H1 (cell line): Measurements from ENCODE around the gene VNN1. TPM values are rescaled to one million over a fixed set of nuclear protein-coding genes. Genes with fewer than 3 reads are reported as not detected.

Experiments used
- CTCF ChIA-PET: fragments of 300-600 bp; sonication (Branson Sonifier 250); formaldehyde crosslinking; loops from one replicate; lab custom pipeline; 2021; ENCODE audit not compliant: partially characterized antibody; lab: Charles Lee
- POLR2A ChIA-PET: fragments of 300-600 bp; sonication (Branson Sonifier 250); formaldehyde crosslinking; loops from one replicate; lab custom pipeline; 2021; ENCODE audit warnings: inconsistent platforms; ENCODE audit not compliant: partially characterized antibody; lab: Charles Lee
- DNase-seq, 2 experiments: peaks; one replicate each; pipeline versions ENCODE4 v3.0.0 to v3.0.0-alpha.2; 2010 to 2022; ENCODE audit warnings: low spot score in 2 of 2, low read depth in 1 of 2, mixed read lengths in 1 of 2
- FAIRE-seq: peaks from 2 replicates; lab custom pipeline; 2011; peaks lifted over from hg19 to GRCh38; lab: Jason Lieb, UNC
- H2AFZ ChIP-seq: 2 replicates; pipeline ENCODE4 v1.8.1; 2012; ENCODE audit warnings: low read length, inconsistent platforms
- H2AK5ac ChIP-seq: 2 replicates; pipeline ENCODE4 v1.6.1; 2013; ENCODE audit warnings: low read depth, low read length
- H2BK120ac ChIP-seq: replicated peaks from 2 replicates; pipeline ENCODE3; 2013; ENCODE audit warnings: low read depth, low read length, inconsistent platforms
- H2BK12ac ChIP-seq: 2 replicates; pipeline ENCODE4 v1.6.1; 2013; ENCODE audit warnings: low read depth, low read length
- H2BK15ac ChIP-seq: 2 replicates; pipeline ENCODE4 v1.6.1; 2013; ENCODE audit warnings: low read length
- H2BK20ac ChIP-seq: 2 replicates; pipeline ENCODE4 v1.6.1; 2013; ENCODE audit warnings: low read length
- H2BK5ac ChIP-seq: 2 replicates; pipeline ENCODE4 v1.6.1; 2013; ENCODE audit warnings: low read depth, low read length
- H3K14ac ChIP-seq: 2 replicates; pipeline ENCODE4 v1.6.1; 2013; ENCODE audit warnings: inconsistent platforms; ENCODE audit not compliant: insufficient read length
- H3K18ac ChIP-seq: 2 replicates; pipeline ENCODE4 v1.6.1; 2013; ENCODE audit warnings: low read length; ENCODE audit errors: extremely low read depth
- H3K23ac ChIP-seq: 2 replicates; pipeline ENCODE4 v1.6.1; 2013; ENCODE audit warnings: inconsistent platforms; ENCODE audit not compliant: insufficient read length
- H3K23me2 ChIP-seq: 2 replicates; pipeline ENCODE4 v1.6.1; 2013; ENCODE audit warnings: low read depth, low read length
- H3K27ac ChIP-seq: 2 replicates; pipeline ENCODE4 v1.6.1; 2011; ENCODE audit warnings: low read depth, low read length, inconsistent platforms
- H3K27me3 ChIP-seq, 4 experiments: replicated peaks in 1 of 4; 1 replicate in 1 of 4; 2 replicates in 3 of 4; pipeline versions ENCODE4 v1.6.1 to v1.8.1; 2011 to 2013; ENCODE audit warnings: low read length in 3 of 4, mild to moderate bottlenecking in 3 of 4, inconsistent platforms in 2 of 4, mixed read lengths in 2 of 4, moderate library complexity in 1 of 4; ENCODE audit not compliant: control insufficient read depth in 3 of 4, insufficient read depth in 3 of 4; ENCODE audit errors: extremely low read depth in 1 of 4
- H3K36me3 ChIP-seq, 4 experiments: 2 replicates each; pipeline versions ENCODE4 v1.6.1 to v1.8.1; 2011 to 2013; ENCODE audit warnings: mild to moderate bottlenecking in 4 of 4, low read length in 3 of 4, moderate library complexity in 2 of 4, control low read depth in 1 of 4, inconsistent platforms in 1 of 4; ENCODE audit not compliant: insufficient read depth in 4 of 4, control insufficient read depth in 2 of 4
- H3K4ac ChIP-seq: replicated peaks from 2 replicates; pipeline ENCODE3; 2013; ENCODE audit warnings: low read length, low read depth, mixed read lengths, inconsistent platforms; ENCODE audit not compliant: insufficient read length
- H3K4me1 ChIP-seq, 4 experiments: replicated peaks in 1 of 4; 1 replicate in 1 of 4; 2 replicates in 3 of 4; pipeline versions ENCODE4 v1.6.1 to v1.8.1; 2011 to 2013; ENCODE audit warnings: low read length in 3 of 4, inconsistent platforms in 2 of 4, mixed read lengths in 1 of 4; ENCODE audit not compliant: insufficient read depth in 4 of 4, control insufficient read depth in 3 of 4
- H3K4me2 ChIP-seq, 2 experiments: 2 replicates each; pipeline versions ENCODE4 v1.6.1 to v1.8.1; 2011 to 2013; ENCODE audit warnings: low read depth in 2 of 2, low read length in 2 of 2, control low read depth in 1 of 2, inconsistent platforms in 1 of 2, mild to moderate bottlenecking in 1 of 2; ENCODE audit not compliant: insufficient read depth in 1 of 2
- H3K4me3 ChIP-seq, 4 experiments: fragments of 200-600, 300-600 bp in 1 of 4; sonication (generic), shearing (Covaris generic), sonication (Bioruptor Twin) in 1 of 4; 2 replicates each; pipeline versions ENCODE4 v1.5.1 to v1.8.1; 2011 to 2016; ENCODE audit warnings: low read length in 4 of 4, low read depth in 3 of 4, control low read depth in 2 of 4, inconsistent platforms in 2 of 4, mild to moderate bottlenecking in 2 of 4, mixed read lengths in 1 of 4, moderate library complexity in 1 of 4; ENCODE audit not compliant: insufficient read depth in 2 of 4; ENCODE audit errors: extremely low read depth in 1 of 4
- H3K56ac ChIP-seq: replicated peaks from 2 replicates; pipeline ENCODE3; 2013; ENCODE audit warnings: low read depth, mild to moderate bottlenecking, mixed read lengths, low read length, inconsistent platforms; ENCODE audit not compliant: insufficient read length
- H3K79me1 ChIP-seq: 2 replicates; pipeline ENCODE4 v1.6.1; 2013; ENCODE audit warnings: low read depth, low read length, control low read depth
- H3K79me2 ChIP-seq, 2 experiments: 2 replicates each; pipeline versions ENCODE4 v1.6.1 to v1.8.1; 2012 to 2013; ENCODE audit warnings: low read length in 2 of 2, mild to moderate bottlenecking in 2 of 2, inconsistent platforms in 1 of 2; ENCODE audit not compliant: insufficient read depth in 2 of 2, control insufficient read depth in 1 of 2
- H3K9ac ChIP-seq, 4 experiments: replicated peaks in 1 of 4; 1 replicate in 1 of 4; 2 replicates in 3 of 4; pipeline versions ENCODE4 v1.6.1 to v1.8.1; 2011 to 2013; ENCODE audit warnings: low read depth in 3 of 4, low read length in 3 of 4, control low read depth in 2 of 4, mild to moderate bottlenecking in 2 of 4, moderate library complexity in 2 of 4, inconsistent platforms in 1 of 4; ENCODE audit errors: extremely low read depth in 1 of 4
- H3K9me3 ChIP-seq, 2 experiments: 2 replicates each; pipeline versions ENCODE4 v1.6.1 to v1.8.1; 2012 to 2013; ENCODE audit warnings: mild to moderate bottlenecking in 2 of 2, moderate library complexity in 2 of 2, control low read depth in 1 of 2, inconsistent platforms in 1 of 2, low read depth in 1 of 2, low read length in 1 of 2, mixed read lengths in 1 of 2; ENCODE audit not compliant: insufficient read depth in 2 of 2
- H4K20me1 ChIP-seq, 2 experiments: replicated peaks in 1 of 2; 2 replicates each; pipeline versions ENCODE3 to v1.8.1; 2011 to 2013; ENCODE audit warnings: inconsistent platforms in 2 of 2, low read length in 2 of 2, mild to moderate bottlenecking in 1 of 2; ENCODE audit not compliant: insufficient read depth in 2 of 2, control insufficient read depth in 1 of 2
- H4K5ac ChIP-seq: 2 replicates; pipeline ENCODE4 v1.6.1; 2013; ENCODE audit warnings: low read length, low read depth, mixed read lengths, inconsistent platforms; ENCODE audit not compliant: insufficient read length
- H4K8ac ChIP-seq: 2 replicates; pipeline ENCODE4 v1.8.0; 2013; ENCODE audit warnings: mild to moderate bottlenecking, moderate library complexity, low read length, inconsistent platforms; ENCODE audit not compliant: insufficient read depth; ENCODE audit errors: extremely low read depth
- H4K91ac ChIP-seq: replicated peaks from 2 replicates; pipeline ENCODE3; 2013; ENCODE audit warnings: low read length, mixed read lengths, inconsistent platforms; ENCODE audit not compliant: insufficient read length
- WGBS, 2 experiments: shearing (Covaris generic) in 1 of 2; methylation state at CpG; one replicate each; pipeline versions ENCODE4 v1.1.6 to v1.1.7; 2013 to 2015; ENCODE audit warnings: low lambda C conversion rate in 2 of 2, mixed read lengths in 2 of 2, inconsistent platforms in 1 of 2, low coverage in 1 of 2, missing lambda C conversion rate in 1 of 2; ENCODE audit not compliant: insufficient replicate concordance in 2 of 2, insufficient coverage in 1 of 2, insufficient read length in 1 of 2; ENCODE audit errors: extremely low coverage in 1 of 2, missing lambda C conversion rate in 1 of 2; 5-methylcytosine and 5-hydroxymethylcytosine counted together
- polyA plus RNA-seq, 7 experiments: library from polyadenylated mRNA; depleted of rRNA in 3 of 7; stranded (reverse) in 5 of 7; unstranded in 2 of 7; fragments of >200 nt in 5 of 7; fragments of 200-250 nt in 2 of 7; gene quantifications; 1 replicate in 5 of 7; 2 replicates in 1 of 7; 4 replicates in 1 of 7; pipeline versions ENCODE4 v1.2.1 to v1.2.3, GENCODE V29; 2011 to 2013; ENCODE audit warnings: missing spikeins in 2 of 7, mixed read lengths in 2 of 7
- total RNA-seq: library from RNA; stranded (reverse); fragmentation: NEBNext Ultra II Directional; extraction: Animal tissue kit (Norgen Biotek cat#: 25700); gene quantifications from 2 replicates; pipeline ENCODE4 v1.2.1, GENCODE V29; 2021

Gene VNN1
- total and polyA plus RNA-seq, 2 of the 8 experiments (the other 6 are each of a cell fraction or from before 2014, with no cell fraction given): not detected

DNA sequence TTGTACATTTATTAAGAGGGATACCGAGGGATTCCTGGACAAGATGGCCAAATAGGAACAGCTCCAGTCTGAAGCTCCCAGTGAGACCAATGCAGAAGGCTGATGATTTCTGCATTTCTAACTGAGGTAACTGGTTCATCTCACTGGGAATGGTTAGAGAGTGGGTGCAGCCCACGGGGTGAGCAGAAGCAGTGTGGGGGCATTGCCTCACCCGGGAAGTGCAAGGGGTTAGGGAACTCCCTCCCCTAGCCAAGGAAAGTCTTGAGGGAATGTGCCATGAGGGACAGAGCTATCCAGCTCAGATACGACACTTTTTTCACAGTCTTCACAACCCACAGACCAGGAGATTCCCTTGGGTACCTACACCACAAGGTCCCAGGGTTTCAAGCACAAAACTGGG, 79.1 kb downstream of the VNN1 start:
- H2BK5ac ChIP-seq: no peak overlapping the region

More for the DNA sequence above, 79.1 kb downstream of the VNN1 start:
- no peak overlapping the region for H2AFZ ChIP-seq
- no peak overlapping the region for H4K8ac ChIP-seq
- H3K79me2 ChIP-seq: no peaks in the 10 kb centered on the region
- H3K4me1 ChIP-seq: no peaks in the 10 kb centered on the region
- no peak overlapping the region for H4K5ac ChIP-seq
- H2AK5ac ChIP-seq: no peak overlapping the region
- 92% methylated on average over 4 of the region's 4 CpGs; no CpG with 5 or more reads in 1 of the 2 experiments for WGBS, 2 experiments
- H3K4me3 ChIP-seq: no peak overlapping the region
- H4K20me1 ChIP-seq: no peaks in the 10 kb centered on the region
- no peak overlapping the region for H2BK15ac ChIP-seq
- no peak overlapping the region for H3K4me2 ChIP-seq
- H3K9ac ChIP-seq: no peak overlapping the region
- H3K36me3 ChIP-seq: no peaks in the 10 kb centered on the region
- H3K23me2 ChIP-seq: no peaks in the 10 kb centered on the region
- no peak overlapping the region for H2BK12ac ChIP-seq
- no peak overlapping the region for H3K27ac ChIP-seq
- H3K56ac ChIP-seq: no peak overlapping the region
- H3K27me3 ChIP-seq: no peaks in the 10 kb centered on the region
- H3K9me3 ChIP-seq: no peaks in the 10 kb centered on the region
- no peak overlapping the region for H2BK120ac ChIP-seq
- H3K14ac ChIP-seq: no peak overlapping the region
- FAIRE-seq (no peak), DNase-seq (no peak)
- no peak overlapping the region for H4K91ac ChIP-seq
- H2BK20ac ChIP-seq: no peak overlapping the region
- H3K79me1 ChIP-seq: no peaks in the 10 kb centered on the region
- no peak overlapping the region for H3K18ac ChIP-seq
- POLR2A ChIA-PET: interaction anchor here (0.6 kb wide), 1 partner anchor 178 kb away, joined by 3 read pairs; no protein-coding TSS in a partner anchor
- no peak overlapping the region for H3K23ac ChIP-seq
- CTCF ChIA-PET: interaction anchor here (0.7 to 1.5 kb wide), 8 partner anchors 9 to 107 kb away, joined by 3 to 4 read pairs (median 3); no protein-coding TSS in a partner anchor
- H3K4ac ChIP-seq: no peak overlapping the region
